ENCODE results near the gene DCLK1. TPM values are rescaled to one million over a fixed set of nuclear protein-coding genes. Genes with fewer than 3 reads are reported as not detected.

The DCLK1 gene
- total and polyA plus RNA-seq, 10 donors = 2.0 to 22.1 (median 11.7) TPM

DNA sequence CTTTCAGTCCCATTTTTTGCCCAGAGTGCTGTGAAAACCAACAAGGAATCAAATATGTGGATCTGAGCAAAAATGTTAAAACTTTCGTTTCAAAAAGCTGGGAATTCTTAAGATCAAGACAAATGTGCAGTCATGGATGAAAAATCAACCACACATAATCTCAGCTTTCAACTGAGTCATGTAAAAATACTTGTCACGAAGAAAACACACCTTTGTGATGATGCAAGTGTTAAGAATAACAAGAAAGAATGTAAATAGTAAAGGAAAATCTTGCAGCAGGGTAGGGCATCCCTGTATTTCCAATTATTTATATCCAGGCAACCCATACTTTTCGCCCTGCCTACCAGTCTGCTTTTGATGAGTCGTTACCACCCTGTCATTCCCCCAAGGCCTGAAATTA lies 27.4 kb upstream of the DCLK1 start:
- TF ChIP-seq POLR2AphosphoS5 (IDR thresholded peaks at IDR 0.05) = no peak
- TF ChIP-seq, protein P1, sequence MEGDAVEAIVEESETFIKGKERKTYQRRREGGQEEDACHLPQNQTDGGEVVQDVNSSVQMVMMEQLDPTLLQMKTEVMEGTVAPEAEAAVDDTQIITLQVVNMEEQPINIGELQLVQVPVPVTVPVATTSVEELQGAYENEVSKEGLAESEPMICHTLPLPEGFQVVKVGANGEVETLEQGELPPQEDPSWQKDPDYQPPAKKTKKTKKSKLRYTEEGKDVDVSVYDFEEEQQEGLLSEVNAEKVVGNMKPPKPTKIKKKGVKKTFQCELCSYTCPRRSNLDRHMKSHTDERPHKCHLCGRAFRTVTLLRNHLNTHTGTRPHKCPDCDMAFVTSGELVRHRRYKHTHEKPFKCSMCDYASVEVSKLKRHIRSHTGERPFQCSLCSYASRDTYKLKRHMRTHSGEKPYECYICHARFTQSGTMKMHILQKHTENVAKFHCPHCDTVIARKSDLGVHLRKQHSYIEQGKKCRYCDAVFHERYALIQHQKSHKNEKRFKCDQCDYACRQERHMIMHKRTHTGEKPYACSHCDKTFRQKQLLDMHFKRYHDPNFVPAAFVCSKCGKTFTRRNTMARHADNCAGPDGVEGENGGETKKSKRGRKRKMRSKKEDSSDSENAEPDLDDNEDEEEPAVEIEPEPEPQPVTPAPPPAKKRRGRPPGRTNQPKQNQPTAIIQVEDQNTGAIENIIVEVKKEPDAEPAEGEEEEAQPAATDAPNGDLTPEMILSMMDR (IDR thresholded peaks at IDR 0.05 in 8 of 11, conservative IDR thresholded peaks at IDR 0.05 in 3 of 11) = no peak
- H3K27ac ChIP-seq = no peak overlapping the region
- WGBS, 5 donors = 61 to 86% (median 78%) methylated on average over 4 of the region's 4 CpGs
- H3K4me3 ChIP-seq = no peak overlapping the region
- H3K9me3 ChIP-seq = no peaks in the 10 kb centered on the region
- H3K27me3 ChIP-seq (replicated peaks in 1 of 7) = peaks cover 0 to 16% (median 0%) of the 10 kb centered on the region in 7 donors
- peaks cover 0 to 7% (median 0%) of the 10 kb centered on the region in 6 donors for H3K4me1 ChIP-seq
- intact Hi-C loops (cut with DNase I; ENCODE audit: low total_unique reads) = no loop called here
- no peak for DNase-seq
- H3K36me3 ChIP-seq = no peaks in the 10 kb centered on the region

DNA sequence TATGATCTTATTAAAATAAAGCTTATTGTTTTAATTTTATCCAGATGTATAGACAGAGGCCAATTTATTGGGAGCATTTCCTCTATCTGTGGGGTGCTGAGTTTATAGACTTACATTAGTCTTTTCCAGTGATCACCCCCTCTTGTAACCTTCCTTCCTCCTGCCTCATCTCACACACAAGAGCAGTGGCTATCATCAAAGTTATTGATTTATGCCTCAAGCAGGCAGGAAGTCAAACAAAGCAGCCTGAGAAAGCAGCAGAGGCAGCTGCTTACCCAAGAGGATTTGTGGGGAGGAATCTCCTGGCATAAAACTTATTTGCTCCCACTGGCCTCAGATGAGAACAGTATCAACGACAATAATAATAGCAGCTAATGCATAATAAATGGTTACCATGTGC lies 26.3 kb upstream of the DCLK1 start:
- Histone ChIP-seq H3K4me1 (peaks cover 0 to 7% (median 0%) of the 10 kb centered on the region in 6 donors), H3K4me3 (no peak overlapping the region), H3K9me3 (no peaks in the 10 kb centered on the region), H3K27ac (no peak overlapping the region), H3K27me3 (replicated peaks in 1 of 7) (peaks cover 0 to 16% (median 0%) of the 10 kb centered on the region in 7 donors), H3K36me3 (no peaks in the 10 kb centered on the region)
- TF ChIP-seq, protein P1 (IDR thresholded peaks at IDR 0.05 in 8 of 11, conservative IDR thresholded peaks at IDR 0.05 in 3 of 11) = no peak
- no peak for TF ChIP-seq POLR2A (IDR thresholded peaks at IDR 0.05)
- no peak for TF ChIP-seq POLR2AphosphoS5 (IDR thresholded peaks at IDR 0.05)
- 57 to 73% (median 64%) methylated on average over 1 of the region's 1 CpG for WGBS, 5 donors
- intact Hi-C loops (cut with DNase I; ENCODE audit: low total_unique reads) = no loop called here
- DNase-seq = no peak

DNA sequence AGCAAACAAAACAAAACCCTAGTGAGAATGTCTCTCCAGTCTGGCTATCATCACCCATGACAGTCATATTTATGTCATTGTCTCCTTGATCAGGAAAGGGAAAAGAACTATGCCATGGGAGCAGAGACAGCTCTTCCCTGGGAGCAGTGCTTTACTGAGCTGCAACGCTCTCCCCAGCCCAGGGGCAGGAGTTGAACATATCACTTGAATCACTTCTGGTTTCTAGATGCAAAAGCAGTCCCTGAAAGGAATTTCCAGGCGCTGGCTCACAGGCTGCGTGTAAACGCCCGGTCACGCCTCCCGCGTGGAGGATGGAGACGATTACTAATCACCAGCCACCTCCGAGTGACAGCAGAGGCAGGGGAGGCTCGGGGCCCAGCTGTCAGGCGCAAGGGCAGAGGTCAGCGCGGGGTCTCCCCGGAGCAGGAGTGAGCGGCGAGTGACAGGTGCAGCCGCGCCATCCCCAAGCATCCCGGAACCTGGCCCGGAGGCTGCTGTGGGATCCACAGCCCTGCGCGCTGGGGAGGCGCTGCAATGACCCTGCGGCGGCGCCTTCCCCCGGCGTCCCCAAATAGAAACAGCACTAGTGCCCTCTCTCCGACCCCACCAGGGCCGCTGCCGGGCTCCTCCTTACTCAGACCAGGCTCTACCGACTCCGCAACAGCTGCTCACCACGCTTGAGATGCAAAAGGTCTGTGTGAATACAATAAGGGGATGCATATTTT lies 23.5 kb upstream of the DCLK1 start:
- DNase-seq = no peak
- no peak for TF ChIP-seq POLR2A (IDR thresholded peaks at IDR 0.05)
- peak in 2 of 3 donors; percentile 10 to 20 for TF ChIP-seq POLR2AphosphoS5 (IDR thresholded peaks at IDR 0.05)
- Histone ChIP-seq H3K27ac (no peak overlapping the region), H3K9me3 (peaks cover 0 to 17% (median 4%) of the 10 kb centered on the region in 8 donors), H3K4me3 (peak overlapping the region in 5 of 8 donors; percentile 2 to 57 (median 13)), H3K27me3 (replicated peaks in 1 of 7) (peaks cover 0 to 16% (median 0%) of the 10 kb centered on the region in 7 donors), H3K36me3 (no peaks in the 10 kb centered on the region), H3K4me1 (peaks cover 0 to 7% (median 0%) of the 10 kb centered on the region in 6 donors)
- 9 to 16% (median 12%) methylated on average over 11 to 35 of the region's 35 CpGs for WGBS, 5 donors
- intact Hi-C loops (cut with DNase I; ENCODE audit: low total_unique reads) = no loop called here

DNA sequence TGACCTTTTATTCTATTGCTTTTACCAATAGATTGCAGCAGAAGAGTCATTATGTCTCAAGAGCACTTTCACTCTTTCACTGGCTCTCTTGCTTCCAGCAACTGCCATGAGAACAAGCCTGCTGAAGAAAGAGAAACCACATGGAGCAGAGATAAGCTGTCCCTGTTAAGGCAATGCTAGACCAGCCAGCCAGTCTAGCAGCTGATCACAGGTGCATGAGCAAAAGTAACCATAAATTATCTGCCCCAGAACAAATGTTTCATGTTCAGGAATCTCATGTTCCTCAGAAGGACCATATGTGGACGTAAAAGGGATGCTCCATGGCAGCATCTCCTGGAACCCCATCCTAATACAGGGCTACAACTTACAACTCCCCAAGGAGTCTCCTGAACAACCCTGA lies 20.4 kb upstream of the DCLK1 start:
- H3K36me3 ChIP-seq = no peaks in the 10 kb centered on the region
- H3K4me3 ChIP-seq = no peak overlapping the region
- no peak for TF ChIP-seq POLR2A (IDR thresholded peaks at IDR 0.05)
- TF ChIP-seq, protein P1 (IDR thresholded peaks at IDR 0.05 in 8 of 11, conservative IDR thresholded peaks at IDR 0.05 in 3 of 11) = no peak
- no peak for TF ChIP-seq POLR2AphosphoS5 (IDR thresholded peaks at IDR 0.05)
- intact Hi-C loops (cut with DNase I; ENCODE audit: low total_unique reads) = no loop called here
- 57 to 85% (median 79%) methylated on average over 1 of the region's 1 CpG for WGBS, 5 donors
- H3K27ac ChIP-seq = no peak overlapping the region
- peaks cover 0 to 18% (median 5%) of the 10 kb centered on the region in 8 donors for H3K9me3 ChIP-seq
- H3K4me1 ChIP-seq = peaks cover 0 to 7% (median 0%) of the 10 kb centered on the region in 6 donors
- H3K27me3 ChIP-seq (replicated peaks in 1 of 7) = peaks cover 0 to 16% (median 0%) of the 10 kb centered on the region in 7 donors
- DNase-seq = no peak

Measured in spleen (tissue), 11 donors.